Fibroblast of villous mesenchyme (primary cell): Measurements from ENCODE around the gene LMO1. TPM values are rescaled to one million over a fixed set of nuclear protein-coding genes. Genes with fewer than 3 reads are reported as not detected.

Experiments used
- DNase-seq: peaks from one replicate; pipeline ENCODE4 v3.0.0-alpha.2; 2010; ENCODE audit warnings: low read depth
- H3K4me3 ChIP-seq: 2 replicates; pipeline ENCODE4 v1.5.1; 2011; ENCODE audit warnings: low read depth, mild to moderate bottlenecking, low read length
- total RNA-seq: library from RNA; depleted of rRNA; stranded (reverse); fragments of >200 nt; gene quantifications from 2 replicates; pipeline ENCODE4 v1.2.3, GENCODE V29; 2012
- TF ChIP-seq, protein P1 (sequence below): IDR thresholded peaks from 2 replicates; pipeline ENCODE4 v1.5.1; 2012; ENCODE audit warnings: low read depth, mild to moderate bottlenecking, low read length; ENCODE audit not compliant: insufficient read depth

Gene LMO1
- total RNA-seq, 1 donor = not detected

DNA sequence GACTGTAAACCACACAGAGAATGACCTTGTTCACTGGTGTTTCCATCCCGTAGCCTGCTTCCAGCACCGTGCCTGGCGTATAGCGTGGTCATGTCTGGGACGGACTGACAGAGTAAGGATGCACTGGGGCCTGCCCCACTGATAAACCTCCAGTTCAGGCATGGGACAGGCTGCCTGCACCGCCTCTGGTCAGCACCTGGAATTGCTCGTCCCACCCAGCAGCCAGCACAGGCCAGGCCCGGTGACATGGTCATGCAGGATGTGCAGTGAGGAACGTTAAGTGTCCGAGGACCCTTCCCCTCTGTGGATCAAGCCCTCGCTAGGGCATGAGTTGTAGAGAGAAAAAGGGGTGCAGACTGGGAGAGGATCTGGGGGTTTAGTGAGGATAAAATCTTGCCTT is 44.8 kb downstream of the LMO1 start:
- no peak overlapping the region for H3K4me3 ChIP-seq
- no peak for DNase-seq
- TF ChIP-seq, protein P1, sequence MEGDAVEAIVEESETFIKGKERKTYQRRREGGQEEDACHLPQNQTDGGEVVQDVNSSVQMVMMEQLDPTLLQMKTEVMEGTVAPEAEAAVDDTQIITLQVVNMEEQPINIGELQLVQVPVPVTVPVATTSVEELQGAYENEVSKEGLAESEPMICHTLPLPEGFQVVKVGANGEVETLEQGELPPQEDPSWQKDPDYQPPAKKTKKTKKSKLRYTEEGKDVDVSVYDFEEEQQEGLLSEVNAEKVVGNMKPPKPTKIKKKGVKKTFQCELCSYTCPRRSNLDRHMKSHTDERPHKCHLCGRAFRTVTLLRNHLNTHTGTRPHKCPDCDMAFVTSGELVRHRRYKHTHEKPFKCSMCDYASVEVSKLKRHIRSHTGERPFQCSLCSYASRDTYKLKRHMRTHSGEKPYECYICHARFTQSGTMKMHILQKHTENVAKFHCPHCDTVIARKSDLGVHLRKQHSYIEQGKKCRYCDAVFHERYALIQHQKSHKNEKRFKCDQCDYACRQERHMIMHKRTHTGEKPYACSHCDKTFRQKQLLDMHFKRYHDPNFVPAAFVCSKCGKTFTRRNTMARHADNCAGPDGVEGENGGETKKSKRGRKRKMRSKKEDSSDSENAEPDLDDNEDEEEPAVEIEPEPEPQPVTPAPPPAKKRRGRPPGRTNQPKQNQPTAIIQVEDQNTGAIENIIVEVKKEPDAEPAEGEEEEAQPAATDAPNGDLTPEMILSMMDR = no peak

DNA sequence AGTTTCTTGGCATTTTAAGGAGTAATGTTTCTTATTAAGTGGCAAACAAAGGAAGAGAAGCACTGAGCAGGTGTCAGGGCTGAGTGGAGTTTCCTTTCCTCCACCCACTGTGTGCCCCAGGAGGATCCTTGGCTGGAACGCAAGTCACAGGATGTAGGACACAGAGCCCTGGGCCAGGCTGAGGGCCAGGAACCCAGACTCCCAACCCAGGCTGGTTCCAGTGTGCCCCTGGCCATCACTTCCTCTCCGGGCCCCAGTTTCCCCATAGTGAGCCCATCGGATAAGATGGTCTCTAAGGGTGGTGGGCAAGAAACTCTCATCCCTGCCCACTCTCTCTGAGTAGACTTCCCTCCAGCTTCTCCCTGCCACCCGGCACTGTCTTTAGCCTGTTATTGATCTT is 45.3 kb downstream of the LMO1 start:
- no peak for DNase-seq
- TF ChIP-seq, protein P1 = no peak
- no peak overlapping the region for H3K4me3 ChIP-seq

DNA sequence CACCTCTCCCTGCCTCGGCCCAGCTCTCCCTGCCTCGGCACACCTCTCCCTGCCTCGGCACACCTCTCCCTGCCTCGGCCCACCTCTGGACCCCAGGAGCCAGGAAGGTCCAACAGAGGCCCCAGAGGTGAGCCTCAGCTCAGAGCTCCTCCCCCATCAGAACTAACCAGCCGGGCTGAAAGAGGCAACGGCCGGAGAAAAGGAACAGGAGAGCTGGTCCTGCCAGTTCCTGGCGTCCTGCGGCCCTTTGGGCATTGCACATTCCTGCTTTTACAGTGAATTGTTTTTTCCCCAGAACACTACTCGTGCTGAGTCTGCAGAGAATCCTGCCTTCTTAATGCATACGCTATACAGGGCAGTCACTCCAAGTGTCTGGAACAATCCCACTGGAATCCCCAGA is 45.8 kb downstream of the LMO1 start:
- TF ChIP-seq, protein P1 = no peak
- no peak overlapping the region for H3K4me3 ChIP-seq

DNA sequence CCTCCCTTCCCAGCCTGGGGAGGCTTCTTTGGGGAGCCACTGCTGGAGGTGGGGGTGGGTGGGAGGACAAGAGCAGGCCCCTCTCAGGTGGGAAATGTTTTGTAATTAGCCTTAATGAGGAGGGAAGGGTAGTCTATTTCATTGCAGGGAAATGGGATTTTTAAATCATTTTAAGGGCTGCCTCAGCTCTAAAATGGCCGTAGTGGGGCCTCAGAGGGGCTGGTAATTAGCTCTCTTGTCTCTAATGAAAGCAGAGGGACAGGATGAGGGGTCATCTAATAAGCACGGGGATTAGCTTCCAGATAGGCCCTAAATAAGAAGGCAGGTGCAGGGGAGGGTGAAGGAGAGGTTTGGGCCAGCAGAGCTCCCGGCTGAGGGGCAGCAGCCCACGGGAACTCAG is 46.5 kb downstream of the LMO1 start:
- DNase-seq = no peak
- TF ChIP-seq, protein P1 = no peak
- no peak overlapping the region for H3K4me3 ChIP-seq

More for the DNA sequence above, 45.8 kb downstream of the LMO1 start:
- DNase-seq = no peak

DNA sequence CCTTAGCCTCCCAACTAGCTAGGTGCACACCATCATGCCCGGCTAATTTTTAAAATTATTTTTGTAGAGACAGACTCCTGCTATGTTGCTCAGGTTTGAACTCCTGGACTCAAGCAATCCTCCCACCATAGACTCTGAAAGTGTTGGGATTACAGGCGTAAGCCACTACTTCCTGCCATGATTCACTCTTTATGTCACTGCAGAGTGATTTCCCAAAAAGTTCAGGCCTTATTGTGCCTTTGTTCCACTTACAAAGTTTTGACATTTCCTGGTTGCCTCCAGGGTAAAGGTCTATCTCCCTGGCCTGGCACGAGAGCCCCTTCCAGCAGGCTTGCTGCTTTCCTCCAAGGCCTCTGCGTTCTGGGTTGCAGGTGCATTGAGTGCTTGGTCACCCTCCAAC is 50.3 kb downstream of the LMO1 start:
- DNase-seq = no peak
- no peak overlapping the region for H3K4me3 ChIP-seq
- TF ChIP-seq, protein P1 = no peak

DNA sequence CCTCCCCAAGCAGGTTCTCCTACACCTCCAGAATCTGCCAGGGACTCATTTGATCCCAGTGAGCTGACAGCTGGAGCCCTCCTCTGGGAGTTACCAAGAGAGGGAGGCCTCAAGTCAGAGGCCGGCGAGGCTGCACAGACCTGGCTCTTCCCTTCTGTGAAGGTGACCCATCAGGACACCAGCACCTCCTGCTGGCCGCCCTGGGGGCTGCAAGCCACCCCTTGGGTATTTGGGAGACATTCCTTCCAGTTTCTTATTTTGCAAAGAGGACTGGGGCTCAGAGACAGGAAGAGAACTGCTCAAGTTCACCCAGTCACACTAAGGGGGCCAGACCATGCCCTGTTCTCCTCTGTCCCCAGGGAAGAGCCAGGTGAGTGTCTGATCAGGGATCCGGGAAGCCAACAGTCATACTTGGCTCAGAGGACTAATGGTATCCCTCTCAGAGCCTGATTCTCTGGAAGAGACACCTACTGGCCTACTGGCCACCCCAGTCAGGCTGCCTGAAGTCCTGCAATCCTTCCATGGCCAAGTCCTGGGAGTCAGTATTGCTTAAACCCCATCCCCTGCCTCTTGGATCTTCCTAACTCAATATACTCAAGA is 54.4 kb downstream of the LMO1 start:
- no peak for DNase-seq
- TF ChIP-seq, protein P1 = peak; percentile 27
- H3K4me3 ChIP-seq = no peak overlapping the region

DNA sequence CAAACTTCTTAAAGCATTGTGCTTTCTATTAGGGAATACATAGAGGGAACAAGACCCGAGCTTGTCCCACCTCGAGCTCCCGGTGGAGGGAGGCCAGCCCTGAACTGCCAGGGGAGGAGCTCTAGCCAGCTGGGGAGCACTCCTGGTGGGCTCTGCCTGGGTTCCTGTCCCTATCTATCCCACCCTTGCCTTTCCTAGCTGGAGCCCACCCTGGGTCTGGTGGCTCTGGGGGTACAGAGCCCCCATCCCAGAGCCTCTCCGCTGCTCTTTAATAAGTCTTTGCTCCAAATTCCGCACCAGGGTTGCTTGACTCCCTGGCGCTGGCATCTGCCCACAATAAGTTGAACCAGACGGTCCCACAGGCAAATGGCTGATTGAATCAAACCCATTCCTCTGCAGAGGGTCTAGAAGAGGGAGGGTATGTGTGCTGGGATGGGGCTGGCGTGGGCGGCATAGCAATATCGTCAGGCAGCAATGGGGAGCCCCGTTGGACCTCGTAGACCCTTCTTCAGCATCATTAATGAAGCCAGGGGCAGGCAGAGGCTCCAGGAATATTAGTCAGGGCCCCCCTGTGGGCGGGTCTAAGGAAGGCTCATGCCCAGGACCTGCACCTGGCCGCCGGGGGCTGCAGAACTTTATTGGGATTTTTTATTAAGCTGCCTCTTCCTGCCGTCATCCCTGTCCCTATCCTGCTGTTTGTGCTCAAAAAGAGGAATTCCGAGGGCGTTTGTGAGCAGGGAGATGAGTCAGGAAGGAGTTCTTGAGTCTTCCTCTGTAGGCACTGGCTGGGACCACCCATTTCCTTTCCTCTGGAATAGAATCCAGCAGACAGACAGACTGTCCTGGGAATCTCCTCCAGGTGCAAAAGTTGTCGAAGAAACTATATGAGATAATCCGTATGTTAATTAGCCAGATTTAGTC is 56.3 kb downstream of the LMO1 start:
- H3K4me3 ChIP-seq = no peak overlapping the region
- DNase-seq = no peak
- TF ChIP-seq, protein P1 = no peak
